Vagina (tissue), 2 donors: ENCODE results near the gene ADAMTSL3.

Experiments used
- CTCF ChIP-seq, 3 experiments: fragments of 450-650 bp in 2 of 3; fragments of 200-600 bp in 1 of 3; sonication (generic) in 1 of 3; IDR thresholded peaks; one replicate each; pipeline ENCODE4 v1.5.1; 2017 to 2019; ENCODE audit warnings: antibody characterized with exemption in 3 of 3, mild to moderate bottlenecking in 2 of 3, moderate library complexity in 2 of 3
- POLR2A ChIP-seq, 2 donors: fragments of 450-650 bp; IDR thresholded peaks; one replicate each; pipeline ENCODE4 v1.6.1; 2017; ENCODE audit warnings: antibody characterized with exemption in 2 of 2, mild to moderate bottlenecking in 2 of 2, moderate library complexity in 2 of 2
- POLR2AphosphoS5 ChIP-seq, 2 donors: sonication (generic); formaldehyde crosslinking; IDR thresholded peaks; one replicate each; pipeline ENCODE4 v1.9.0; 2017; ENCODE audit warnings: antibody characterized with exemption in 2 of 2, mild to moderate bottlenecking in 2 of 2, low read depth in 1 of 2; ENCODE audit not compliant: insufficient read depth in 1 of 2

- no peak for TF ChIP-seq CTCF (IDR thresholded peaks at IDR 0.05)
- no peak for TF ChIP-seq POLR2A (IDR thresholded peaks at IDR 0.05)
- TF ChIP-seq POLR2AphosphoS5 (IDR thresholded peaks at IDR 0.05; ENCODE audit: insufficient read depth in 1 of 2, low read depth in 1 of 2), result no peak
Observed at GRCh38 chr15:83928878-83929418, 275.0 kb downstream of the ADAMTSL3 start.
